WTC11 (cell line): ENCODE data around the gene MAGOHB.

Source experiments
- ATF3 ChIP-seq: sonication (generic); formaldehyde crosslinking; conservative IDR thresholded peaks from 2 replicates; pipeline ENCODE4 v1.8.1; 2022; ENCODE audit warnings: mild to moderate bottlenecking, missing genetic modification reagents
- CBFB ChIP-seq: sonication (generic); formaldehyde crosslinking; IDR thresholded peaks from 2 replicates; pipeline ENCODE4 v1.8.1; 2022; ENCODE audit warnings: mild to moderate bottlenecking, low read depth, missing genetic modification reagents
- CREM ChIP-seq: sonication (generic); formaldehyde crosslinking; IDR thresholded peaks from 2 replicates; pipeline ENCODE4 v1.8.1; 2022; ENCODE audit warnings: mild to moderate bottlenecking, missing genetic modification reagents, moderate library complexity
- E2F4 ChIP-seq: sonication (generic); formaldehyde crosslinking; IDR thresholded peaks from 2 replicates; pipeline ENCODE4 v1.8.1; 2022; ENCODE audit warnings: low read depth, mild to moderate bottlenecking, moderate library complexity, missing genetic modification reagents, borderline replicate concordance
- ESRRA ChIP-seq: sonication (generic); formaldehyde crosslinking; IDR thresholded peaks from 2 replicates; pipeline ENCODE4 v1.8.1; 2022; ENCODE audit warnings: mild to moderate bottlenecking, missing genetic modification reagents, borderline replicate concordance
- FOXJ3 ChIP-seq: sonication (generic); formaldehyde crosslinking; IDR thresholded peaks from 2 replicates; pipeline ENCODE4 v1.9.0; 2021; ENCODE audit warnings: missing genetic modification reagents, mild to moderate bottlenecking, borderline replicate concordance
- GABPB1 ChIP-seq: sonication (generic); formaldehyde crosslinking; IDR thresholded peaks from 2 replicates; pipeline ENCODE4 v1.8.1; 2023; ENCODE audit warnings: mild to moderate bottlenecking, missing genetic modification reagents
- MAX ChIP-seq: sonication (generic); formaldehyde crosslinking; IDR thresholded peaks from 2 replicates; pipeline ENCODE4 v1.8.0; 2022; ENCODE audit warnings: mild to moderate bottlenecking, missing genetic modification reagents
- STAT6 ChIP-seq: sonication (generic); formaldehyde crosslinking; conservative IDR thresholded peaks from 2 replicates; pipeline ENCODE4 v1.8.1; 2023; ENCODE audit warnings: mild to moderate bottlenecking, low read depth, missing genetic modification reagents, moderate library complexity
- TEAD4 ChIP-seq: sonication (generic); formaldehyde crosslinking; IDR thresholded peaks from 2 replicates; pipeline ENCODE4 v1.8.0; 2022; ENCODE audit warnings: mild to moderate bottlenecking, missing genetic modification reagents
- TF ChIP-seq, protein P1 (sequence below): fragments of 200-600 bp; IDR thresholded peaks from 2 replicates; pipeline ENCODE4 v1.8.0; 2022; ENCODE audit warnings: antibody characterized with exemption
- TF ChIP-seq, protein P2 (sequence below): sonication (generic); formaldehyde crosslinking; IDR thresholded peaks from 2 replicates; pipeline ENCODE4 v1.8.1; 2023; ENCODE audit warnings: mild to moderate bottlenecking, missing genetic modification reagents, moderate library complexity

- TF ChIP-seq ESRRA (CRISPR knock-in tag) (no peak), CREM (CRISPR knock-in tag) (no peak), GABPB1 (CRISPR knock-in tag) (no peak), FOXJ3 (CRISPR knock-in tag) (no peak), ATF3 (no peak), MAX (CRISPR knock-in tag) (no peak), TEAD4 (CRISPR knock-in tag) (no peak), STAT6 (no peak), CBFB (CRISPR knock-in tag) (no peak), E2F4 (CRISPR knock-in tag) (no peak)
- TF ChIP-seq, protein P1, sequence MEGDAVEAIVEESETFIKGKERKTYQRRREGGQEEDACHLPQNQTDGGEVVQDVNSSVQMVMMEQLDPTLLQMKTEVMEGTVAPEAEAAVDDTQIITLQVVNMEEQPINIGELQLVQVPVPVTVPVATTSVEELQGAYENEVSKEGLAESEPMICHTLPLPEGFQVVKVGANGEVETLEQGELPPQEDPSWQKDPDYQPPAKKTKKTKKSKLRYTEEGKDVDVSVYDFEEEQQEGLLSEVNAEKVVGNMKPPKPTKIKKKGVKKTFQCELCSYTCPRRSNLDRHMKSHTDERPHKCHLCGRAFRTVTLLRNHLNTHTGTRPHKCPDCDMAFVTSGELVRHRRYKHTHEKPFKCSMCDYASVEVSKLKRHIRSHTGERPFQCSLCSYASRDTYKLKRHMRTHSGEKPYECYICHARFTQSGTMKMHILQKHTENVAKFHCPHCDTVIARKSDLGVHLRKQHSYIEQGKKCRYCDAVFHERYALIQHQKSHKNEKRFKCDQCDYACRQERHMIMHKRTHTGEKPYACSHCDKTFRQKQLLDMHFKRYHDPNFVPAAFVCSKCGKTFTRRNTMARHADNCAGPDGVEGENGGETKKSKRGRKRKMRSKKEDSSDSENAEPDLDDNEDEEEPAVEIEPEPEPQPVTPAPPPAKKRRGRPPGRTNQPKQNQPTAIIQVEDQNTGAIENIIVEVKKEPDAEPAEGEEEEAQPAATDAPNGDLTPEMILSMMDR: no peak
- TF ChIP-seq, protein P2, sequence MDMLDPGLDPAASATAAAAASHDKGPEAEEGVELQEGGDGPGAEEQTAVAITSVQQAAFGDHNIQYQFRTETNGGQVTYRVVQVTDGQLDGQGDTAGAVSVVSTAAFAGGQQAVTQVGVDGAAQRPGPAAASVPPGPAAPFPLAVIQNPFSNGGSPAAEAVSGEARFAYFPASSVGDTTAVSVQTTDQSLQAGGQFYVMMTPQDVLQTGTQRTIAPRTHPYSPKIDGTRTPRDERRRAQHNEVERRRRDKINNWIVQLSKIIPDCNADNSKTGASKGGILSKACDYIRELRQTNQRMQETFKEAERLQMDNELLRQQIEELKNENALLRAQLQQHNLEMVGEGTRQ (CRISPR knock-in tag): no peak
These were observed 17.5 kb downstream of the MAGOHB start for GRCh38 chr12:10595881-10596280.
